Measurements from ENCODE around the gene FKBP2.

- no peak for TF ChIP-seq ZNF274 (IDR thresholded peaks at IDR 0.05; ENCODE audit: low read depth, low read length)
- no peak for TF ChIP-seq YY1 (IDR thresholded peaks at IDR 0.05; ENCODE audit: insufficient read depth, insufficient read length)
Measured at GRCh38 chr11:64291752-64292459, 51.0 kb downstream of the FKBP2 start.
